ENCODE measurements around the gene PAQR3.

Gene PAQR3

DNA sequence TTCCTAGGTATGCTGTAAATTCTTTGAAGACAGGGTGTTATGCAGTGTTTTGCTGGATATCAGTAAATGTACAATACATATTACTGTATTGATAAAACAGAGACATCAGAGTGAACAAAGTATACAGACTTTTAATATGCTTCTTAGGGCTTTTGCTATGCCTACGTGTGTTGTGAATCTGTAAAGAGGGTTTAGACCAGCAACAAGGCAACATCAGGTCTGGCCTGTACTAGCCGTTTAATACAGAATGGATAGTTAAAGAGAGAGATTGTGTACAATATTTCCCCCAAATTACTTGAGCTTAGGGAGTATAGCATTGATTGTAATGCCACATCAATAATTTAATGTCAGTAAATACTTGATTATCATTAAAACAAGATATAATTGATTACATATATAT lies 75.2 kb downstream of the PAQR3 start:
- Histone ChIP-seq H4K20me1 (ENCODE audit: insufficient read depth, low read length) (no peaks in the 10 kb centered on the region), H3F3A (ENCODE audit: insufficient read depth, low read length) (no peaks in the 10 kb centered on the region), H2AFZ (ENCODE audit: low read length) (no peak overlapping the region), H3K9me3 (replicated peaks; ENCODE audit: insufficient read depth, low read length) (no peaks in the 10 kb centered on the region), H3K27me3 (replicated peaks; ENCODE audit: insufficient read depth, low read length) (no peaks in the 10 kb centered on the region), H3K9ac (ENCODE audit: low read length) (no peak overlapping the region), H3K79me2 (ENCODE audit: low read length) (no peaks in the 10 kb centered on the region), H3K4me2 (ENCODE audit: low read depth, low read length) (no peak overlapping the region), H3K4me3 (ENCODE audit: low read length) (no peak overlapping the region), H3K9me2 (replicated peaks; ENCODE audit: insufficient read depth, low read length) (no peaks in the 10 kb centered on the region), H3K27ac (ENCODE audit: low read length) (no peak overlapping the region), H3K4me1 (ENCODE audit: low read length) (no peaks in the 10 kb centered on the region), H3K36me3 (replicated peaks; ENCODE audit: insufficient read depth, low read length) (no peaks in the 10 kb centered on the region)
- no peak for DNase-seq
- TF ChIP-seq EZH2phosphoT487 (IDR thresholded peaks at IDR 0.05; ENCODE audit: low read length) (no peak), EZH2 (optimal IDR thresholded peaks at IDR 0.05; ENCODE audit: low read depth, low read length) (no peak)
- TF ChIP-seq, protein P1, sequence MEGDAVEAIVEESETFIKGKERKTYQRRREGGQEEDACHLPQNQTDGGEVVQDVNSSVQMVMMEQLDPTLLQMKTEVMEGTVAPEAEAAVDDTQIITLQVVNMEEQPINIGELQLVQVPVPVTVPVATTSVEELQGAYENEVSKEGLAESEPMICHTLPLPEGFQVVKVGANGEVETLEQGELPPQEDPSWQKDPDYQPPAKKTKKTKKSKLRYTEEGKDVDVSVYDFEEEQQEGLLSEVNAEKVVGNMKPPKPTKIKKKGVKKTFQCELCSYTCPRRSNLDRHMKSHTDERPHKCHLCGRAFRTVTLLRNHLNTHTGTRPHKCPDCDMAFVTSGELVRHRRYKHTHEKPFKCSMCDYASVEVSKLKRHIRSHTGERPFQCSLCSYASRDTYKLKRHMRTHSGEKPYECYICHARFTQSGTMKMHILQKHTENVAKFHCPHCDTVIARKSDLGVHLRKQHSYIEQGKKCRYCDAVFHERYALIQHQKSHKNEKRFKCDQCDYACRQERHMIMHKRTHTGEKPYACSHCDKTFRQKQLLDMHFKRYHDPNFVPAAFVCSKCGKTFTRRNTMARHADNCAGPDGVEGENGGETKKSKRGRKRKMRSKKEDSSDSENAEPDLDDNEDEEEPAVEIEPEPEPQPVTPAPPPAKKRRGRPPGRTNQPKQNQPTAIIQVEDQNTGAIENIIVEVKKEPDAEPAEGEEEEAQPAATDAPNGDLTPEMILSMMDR (IDR thresholded peaks at IDR 0.05; ENCODE audit: low read length), result no peak

DNA sequence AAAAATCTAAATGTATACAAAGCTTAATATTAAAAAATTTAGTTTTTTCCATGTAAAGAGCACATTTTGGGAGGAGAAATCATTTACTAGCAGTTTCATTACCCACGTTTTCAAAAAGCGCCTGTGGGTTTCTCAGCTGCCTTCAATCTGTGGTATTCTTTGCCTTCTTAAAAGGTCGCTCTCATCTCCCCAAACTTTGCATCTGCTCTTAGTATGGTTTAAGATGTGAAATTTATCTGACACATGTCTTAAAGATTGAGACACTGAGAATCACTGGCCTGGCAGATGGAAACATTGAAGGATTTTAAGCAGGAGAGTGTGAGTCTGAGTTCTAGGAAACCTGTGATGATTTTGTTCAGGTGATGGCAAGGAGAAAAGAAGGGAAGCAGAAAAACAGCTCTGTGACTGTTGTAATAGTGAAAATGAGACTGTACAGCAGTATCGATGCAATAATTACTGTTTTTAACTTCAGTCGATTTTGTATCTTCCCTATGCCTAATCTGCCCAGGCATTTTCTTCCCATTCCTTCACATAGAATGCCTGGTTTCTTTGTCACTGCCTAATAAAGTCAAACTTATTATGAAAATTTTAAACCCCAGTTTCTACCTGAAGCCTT lies 75.9 kb downstream of the PAQR3 start:
- H3K27ac ChIP-seq (ENCODE audit: low read length), result no peak overlapping the region
- no peaks in the 10 kb centered on the region for H3K79me2 ChIP-seq (ENCODE audit: low read length)
- no peak overlapping the region for H3K4me3 ChIP-seq (ENCODE audit: low read length)
- no peaks in the 10 kb centered on the region for H3F3A ChIP-seq (ENCODE audit: insufficient read depth, low read length)
- no peaks in the 10 kb centered on the region for H3K36me3 ChIP-seq (replicated peaks; ENCODE audit: insufficient read depth, low read length)
- no peak for DNase-seq
- H2AFZ ChIP-seq (ENCODE audit: low read length), result no peak overlapping the region
- H4K20me1 ChIP-seq (ENCODE audit: insufficient read depth, low read length), result no peaks in the 10 kb centered on the region
- no peak overlapping the region for H3K4me2 ChIP-seq (ENCODE audit: low read depth, low read length)
- no peaks in the 10 kb centered on the region for H3K4me1 ChIP-seq (ENCODE audit: low read length)
- H3K27me3 ChIP-seq (replicated peaks; ENCODE audit: insufficient read depth, low read length), result no peaks in the 10 kb centered on the region
- TF ChIP-seq EZH2phosphoT487 (IDR thresholded peaks at IDR 0.05; ENCODE audit: low read length) (no peak), EZH2 (optimal IDR thresholded peaks at IDR 0.05; ENCODE audit: low read depth, low read length) (no peak)
- TF ChIP-seq, protein P1 (IDR thresholded peaks at IDR 0.05; ENCODE audit: low read length), result no peak
- H3K9me2 ChIP-seq (replicated peaks; ENCODE audit: insufficient read depth, low read length), result no peaks in the 10 kb centered on the region
- H3K9me3 ChIP-seq (replicated peaks; ENCODE audit: insufficient read depth, low read length), result no peaks in the 10 kb centered on the region
- no peak overlapping the region for H3K9ac ChIP-seq (ENCODE audit: low read length)

DNA sequence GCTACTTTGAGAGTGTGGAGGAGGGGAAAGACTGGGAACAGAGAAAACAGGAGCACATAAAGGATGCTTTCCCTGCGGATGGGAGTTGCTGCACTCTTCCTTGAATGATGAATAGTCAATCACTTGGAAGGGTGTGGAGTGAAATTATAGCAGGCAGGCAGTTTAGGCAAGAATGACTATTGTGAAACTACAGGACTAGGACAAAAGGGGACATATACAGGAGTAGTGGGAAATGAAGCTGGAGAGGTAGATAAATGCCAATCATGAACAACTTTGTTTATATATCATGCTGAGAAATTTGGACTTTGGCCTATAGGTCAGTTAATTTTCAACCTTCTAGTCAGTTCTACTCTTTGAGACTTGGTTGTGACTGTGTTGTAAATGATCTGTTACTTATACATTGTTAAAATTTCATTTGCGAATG lies 76.9 kb downstream of the PAQR3 start:
- H3K36me3 ChIP-seq (replicated peaks; ENCODE audit: insufficient read depth, low read length), result no peaks in the 10 kb centered on the region
- H3K9ac ChIP-seq (ENCODE audit: low read length), result no peak overlapping the region
- TF ChIP-seq EZH2phosphoT487 (IDR thresholded peaks at IDR 0.05; ENCODE audit: low read length) (no peak), EZH2 (optimal IDR thresholded peaks at IDR 0.05; ENCODE audit: low read depth, low read length) (no peak)
- TF ChIP-seq, protein P1 (IDR thresholded peaks at IDR 0.05; ENCODE audit: low read length), result no peak
- no peaks in the 10 kb centered on the region for H3F3A ChIP-seq (ENCODE audit: insufficient read depth, low read length)
- no peaks in the 10 kb centered on the region for H3K4me1 ChIP-seq (ENCODE audit: low read length)
- no peak overlapping the region for H3K4me2 ChIP-seq (ENCODE audit: low read depth, low read length)
- H2AFZ ChIP-seq (ENCODE audit: low read length), result no peak overlapping the region
- H3K9me3 ChIP-seq (replicated peaks; ENCODE audit: insufficient read depth, low read length), result no peaks in the 10 kb centered on the region
- H3K4me3 ChIP-seq (ENCODE audit: low read length), result no peak overlapping the region
- no peak overlapping the region for H3K27ac ChIP-seq (ENCODE audit: low read length)
- no peaks in the 10 kb centered on the region for H3K27me3 ChIP-seq (replicated peaks; ENCODE audit: insufficient read depth, low read length)
- no peak for DNase-seq
- H3K79me2 ChIP-seq (ENCODE audit: low read length), result no peaks in the 10 kb centered on the region
- H3K9me2 ChIP-seq (replicated peaks; ENCODE audit: insufficient read depth, low read length), result no peaks in the 10 kb centered on the region
- H4K20me1 ChIP-seq (ENCODE audit: insufficient read depth, low read length), result no peaks in the 10 kb centered on the region

All from MM.1S (cell line).